ENCODE measurements around the gene GNAQ. TPM values are rescaled to one million over a fixed set of nuclear protein-coding genes. Genes with fewer than 3 reads are reported as not detected.

Gene GNAQ
- total RNA-seq, 2 experiments from 2014 or later: 17.8 to 18.1 TPM

DNA sequence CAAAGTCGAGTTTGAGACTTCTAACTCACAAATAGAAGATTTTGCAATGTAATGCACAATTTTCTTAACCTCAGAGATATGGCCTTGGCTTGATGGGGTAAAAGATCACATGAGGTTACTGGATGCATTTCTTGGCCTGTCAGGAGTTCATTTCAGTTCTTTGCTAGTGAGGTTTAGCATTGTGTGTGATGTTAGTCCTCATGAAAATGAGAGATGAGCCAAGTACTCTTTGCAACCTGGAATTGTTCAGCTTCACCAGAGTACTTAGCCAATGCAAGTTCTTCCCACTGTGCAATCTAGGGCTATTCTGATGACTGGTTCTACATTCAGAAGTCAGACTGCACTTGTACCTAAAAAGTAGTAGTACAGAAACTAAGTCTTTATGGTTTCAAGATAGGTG is 24.9 kb downstream of the GNAQ start:
- no peak for TF ChIP-seq CTCF (IDR thresholded peaks at IDR 0.05)
- Mint-ChIP-seq H3K4me1 (ENCODE audit: low read depth) (peaks cover 64% of the 10 kb centered on the region), H3K27me3 (no peaks in the 10 kb centered on the region), H3K36me3 (ENCODE audit: low read depth) (peaks cover 6% of the 10 kb centered on the region), H3K27ac (no peak overlapping the region), H3K9me3 (no peaks in the 10 kb centered on the region), H3K4me3 (no peak overlapping the region)
- CTCF ChIA-PET: no interaction called here
- no peak for DNase-seq
- POLR2A ChIA-PET: no interaction called here
- no peak for ATAC-seq
- intact Hi-C loops (cut with micrococcal nuclease): no loop called here

DNA sequence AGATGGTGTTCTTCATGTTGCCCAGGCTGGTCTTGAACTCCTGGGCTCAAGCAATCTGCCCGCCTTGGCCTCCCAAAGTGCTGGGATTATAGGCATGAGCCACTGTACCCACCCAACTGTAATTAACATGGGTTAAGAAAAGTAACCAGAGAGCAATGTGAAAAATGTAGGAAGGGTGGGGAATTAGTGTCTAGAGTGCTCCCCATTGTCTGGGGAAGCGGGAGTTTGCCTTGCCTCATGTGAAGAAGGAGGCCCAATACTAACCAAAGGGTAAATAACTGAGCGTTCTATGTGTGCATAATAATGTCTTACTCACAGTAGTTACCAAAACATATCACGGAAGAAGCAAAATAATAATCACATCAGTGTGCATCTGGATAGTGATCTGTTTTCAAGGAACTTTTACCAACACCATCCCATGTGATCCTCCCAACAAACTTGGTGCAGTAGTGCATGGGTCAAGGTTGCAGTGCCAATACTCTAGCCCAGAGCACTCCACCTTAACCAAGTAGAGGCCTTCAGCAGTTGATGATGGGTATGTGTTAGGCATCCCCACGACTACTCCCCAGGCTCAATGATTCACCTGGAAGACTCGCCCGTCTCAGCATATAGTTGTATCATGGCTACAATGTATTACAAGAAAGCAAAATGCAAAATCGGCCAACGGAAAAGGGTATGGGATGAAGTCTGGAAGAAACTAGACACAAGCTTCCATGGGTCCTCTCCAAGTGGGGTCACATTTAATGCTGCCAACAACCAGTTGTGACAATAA is 26.2 kb downstream of the GNAQ start:
- DNase-seq: no peak
- H3K4me1 Mint-ChIP-seq (ENCODE audit: low read depth): peaks cover 60% of the 10 kb centered on the region

GRCh38 chr9:78004478-78005229 is 27.0 kb downstream of the GNAQ start:
- no peak for DNase-seq
- peaks cover 57% of the 10 kb centered on the region for H3K4me1 Mint-ChIP-seq (ENCODE audit: low read depth)
- no peak for ATAC-seq
- CTCF ChIA-PET: interaction anchor here (0.8 to 1.7 kb wide), 4 partner anchors 10 to 31 kb away, joined by 3 to 5 read pairs (median 4); no protein-coding TSS in a partner anchor
- H3K36me3 Mint-ChIP-seq (ENCODE audit: low read depth): peaks cover 6% of the 10 kb centered on the region
- no peak overlapping the region for H3K4me3 Mint-ChIP-seq
- TF ChIP-seq CTCF (IDR thresholded peaks at IDR 0.05): no peak
- no peaks in the 10 kb centered on the region for H3K27me3 Mint-ChIP-seq
- intact Hi-C loops (cut with micrococcal nuclease): no loop called here
- no peak overlapping the region for H3K27ac Mint-ChIP-seq
- POLR2A ChIA-PET: no interaction called here
- no peaks in the 10 kb centered on the region for H3K9me3 Mint-ChIP-seq

More for the DNA sequence above, 26.2 kb downstream of the GNAQ start:
- POLR2A ChIA-PET: no interaction called here
- ATAC-seq: no peak
- intact Hi-C loops (cut with micrococcal nuclease): no loop called here
- no peaks in the 10 kb centered on the region for H3K9me3 Mint-ChIP-seq
- H3K4me3 Mint-ChIP-seq: no peak overlapping the region
- CTCF ChIA-PET: interaction anchor here (1.2 kb wide), 1 partner anchor 30 kb away, joined by 5 read pairs; no protein-coding TSS in a partner anchor
- peaks cover 6% of the 10 kb centered on the region for H3K36me3 Mint-ChIP-seq (ENCODE audit: low read depth)
- no peak for TF ChIP-seq CTCF (IDR thresholded peaks at IDR 0.05)
- H3K27ac Mint-ChIP-seq: no peak overlapping the region
- H3K27me3 Mint-ChIP-seq: no peaks in the 10 kb centered on the region

DNA sequence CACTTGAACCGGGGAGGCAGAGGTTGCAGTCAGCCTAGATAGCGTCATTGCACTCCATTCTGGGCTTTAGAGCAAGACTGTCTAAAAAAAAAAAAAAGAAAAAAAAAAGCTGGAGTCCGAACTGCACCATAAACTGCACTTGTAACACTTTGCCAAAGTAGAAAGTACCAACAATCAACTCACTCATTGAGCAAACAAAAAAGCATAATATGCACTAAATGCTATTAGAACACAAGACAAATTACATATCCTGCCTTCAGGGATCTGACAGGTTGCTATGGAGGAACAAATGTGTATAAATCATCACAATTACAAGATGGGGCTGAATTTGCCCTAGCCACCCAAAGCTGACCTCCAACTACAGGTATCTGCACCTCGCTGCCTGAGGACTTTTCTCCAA is 27.9 kb downstream of the GNAQ start:
- POLR2A ChIA-PET: interaction anchor here (2.0 kb wide), 1 partner anchor 17 kb away, joined by 5 read pairs; no protein-coding TSS in a partner anchor
- peaks cover 7% of the 10 kb centered on the region for H3K36me3 Mint-ChIP-seq (ENCODE audit: low read depth)
- intact Hi-C loops (cut with micrococcal nuclease): no loop called here

More for the DNA sequence above, 27.9 kb downstream of the GNAQ start:
- no peaks in the 10 kb centered on the region for H3K9me3 Mint-ChIP-seq
- H3K4me3 Mint-ChIP-seq: no peak overlapping the region
- peaks cover 56% of the 10 kb centered on the region for H3K4me1 Mint-ChIP-seq (ENCODE audit: low read depth)
- TF ChIP-seq CTCF (IDR thresholded peaks at IDR 0.05): no peak
- H3K27ac Mint-ChIP-seq: no peak overlapping the region
- DNase-seq: no peak
- CTCF ChIA-PET: interaction anchor here (0.8 to 1.7 kb wide), 7 partner anchors 11 to 32 kb away, joined by 3 to 5 read pairs (median 4); no protein-coding TSS in a partner anchor
- no peaks in the 10 kb centered on the region for H3K27me3 Mint-ChIP-seq
- ATAC-seq: no peak

Data from activated CD8-positive, alpha-beta T cell treated with anti-CD3 and anti-CD28 coated beads for 36 hours (primary cell).